IMR-90 (cell line): Measurements from ENCODE around the gene DMXL1.

Source experiments
- CEBPB ChIP-seq: IDR thresholded peaks from 2 replicates; pipeline ENCODE4 v1.6.1; 2012; ENCODE audit warnings: low read depth, low read length, improper control_type of control experiment
- CHD1 ChIP-seq: IDR thresholded peaks from 2 replicates; pipeline ENCODE4 v1.6.1; 2012; ENCODE audit warnings: low read depth, low read length, improper control_type of control experiment
- CTCF ChIP-seq: conservative IDR thresholded peaks from 2 replicates; pipeline ENCODE4 v1.5.1; 2012; ENCODE audit warnings: mild to moderate bottlenecking, low read depth, low read length, improper control_type of control experiment
- FOS ChIP-seq: fragments of 150-350 bp; IDR thresholded peaks from 2 replicates; pipeline ENCODE4 v1.6.1; 2016; ENCODE audit warnings: low read depth, low read length
- MAFK ChIP-seq: IDR thresholded peaks from 2 replicates; pipeline ENCODE4 v1.6.1; 2012; ENCODE audit warnings: low read depth, low read length, improper control_type of control experiment
- MAZ ChIP-seq: IDR thresholded peaks from 2 replicates; pipeline ENCODE4 v1.6.1; 2012; ENCODE audit warnings: low read depth, mild to moderate bottlenecking, low read length, improper control_type of control experiment, moderate library complexity, borderline replicate concordance
- POLR2A ChIP-seq: IDR thresholded peaks from 2 replicates; pipeline ENCODE4 v1.6.1; 2012; ENCODE audit warnings: mild to moderate bottlenecking, low read depth, low read length
- RAD21 ChIP-seq: IDR thresholded peaks from 2 replicates; pipeline ENCODE4 v1.6.1; 2012; ENCODE audit warnings: low read length, improper control_type of control experiment
- RCOR1 ChIP-seq: IDR thresholded peaks from 2 replicates; pipeline ENCODE4 v1.6.1; 2012; ENCODE audit warnings: mild to moderate bottlenecking, low read length, improper control_type of control experiment; ENCODE audit not compliant: insufficient replicate concordance
- SMC3 ChIP-seq: fragments of 150-350 bp; IDR thresholded peaks from 2 replicates; pipeline ENCODE4 v1.6.1; 2016; ENCODE audit warnings: low read depth, mild to moderate bottlenecking, antibody characterized with exemption, low read length, moderate library complexity

GRCh38 chr5:119291877-119292276 lies 221.0 kb downstream of the DMXL1 start:
- no peak for TF ChIP-seq SMC3
- TF ChIP-seq POLR2A = no peak
- TF ChIP-seq CTCF = no peak
- TF ChIP-seq RCOR1 = no peak
- no peak for TF ChIP-seq CHD1
- TF ChIP-seq MAZ = no peak
- no peak for TF ChIP-seq FOS
- TF ChIP-seq MAFK = no peak
- no peak for TF ChIP-seq CEBPB
- TF ChIP-seq RAD21 = no peak
